Measurements from ENCODE around the gene TACC2.

DNA sequence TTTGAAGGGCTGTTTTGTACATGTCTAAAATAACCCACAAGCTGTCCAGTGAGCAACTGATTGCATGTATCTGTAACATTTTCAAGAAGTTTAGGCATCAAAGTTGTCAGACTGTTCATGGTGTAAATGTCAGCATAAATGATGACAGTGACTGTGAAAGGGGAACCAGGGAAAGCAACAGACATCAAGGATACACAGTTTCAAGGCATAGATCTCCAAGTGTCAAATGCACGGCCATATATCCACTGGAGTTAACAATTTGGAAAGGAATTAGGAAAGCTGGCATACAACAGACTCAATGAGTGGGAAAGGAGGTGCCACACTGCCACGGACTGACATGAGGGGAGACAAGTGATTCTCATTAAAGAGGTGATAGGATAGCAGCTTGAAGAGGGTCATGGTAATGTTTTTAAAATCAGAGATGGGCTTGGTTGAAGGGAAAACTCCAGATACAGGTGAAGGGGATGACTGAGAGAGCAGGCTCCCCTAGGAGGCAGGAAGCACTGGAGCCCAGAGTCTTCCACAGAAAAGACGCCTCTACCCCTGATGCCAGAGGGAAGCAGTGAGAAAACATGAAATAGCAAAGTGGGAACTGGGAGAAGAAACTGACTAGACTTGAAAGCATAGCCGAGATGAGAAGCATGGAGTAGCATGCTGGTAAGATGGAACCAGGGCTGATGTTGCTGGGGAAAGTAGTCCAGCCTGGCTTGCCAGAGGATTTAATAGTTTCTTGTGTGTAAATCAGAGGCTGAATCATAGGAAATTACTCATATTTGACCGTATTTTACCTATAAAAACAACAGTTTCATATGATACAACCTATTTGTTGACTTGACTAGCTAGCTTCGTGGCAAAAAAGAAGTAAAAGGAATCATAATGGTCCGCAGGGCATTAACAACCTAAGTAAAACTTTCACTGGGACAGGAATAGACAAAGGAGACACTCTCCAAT lies 32.6 kb upstream of the TACC2 start:
- TF ChIP-seq EZH2phosphoT487 (IDR thresholded peaks at IDR 0.05; ENCODE audit: borderline replicate concordance, low read depth, low read length): no peak
- TF ChIP-seq, protein P1, sequence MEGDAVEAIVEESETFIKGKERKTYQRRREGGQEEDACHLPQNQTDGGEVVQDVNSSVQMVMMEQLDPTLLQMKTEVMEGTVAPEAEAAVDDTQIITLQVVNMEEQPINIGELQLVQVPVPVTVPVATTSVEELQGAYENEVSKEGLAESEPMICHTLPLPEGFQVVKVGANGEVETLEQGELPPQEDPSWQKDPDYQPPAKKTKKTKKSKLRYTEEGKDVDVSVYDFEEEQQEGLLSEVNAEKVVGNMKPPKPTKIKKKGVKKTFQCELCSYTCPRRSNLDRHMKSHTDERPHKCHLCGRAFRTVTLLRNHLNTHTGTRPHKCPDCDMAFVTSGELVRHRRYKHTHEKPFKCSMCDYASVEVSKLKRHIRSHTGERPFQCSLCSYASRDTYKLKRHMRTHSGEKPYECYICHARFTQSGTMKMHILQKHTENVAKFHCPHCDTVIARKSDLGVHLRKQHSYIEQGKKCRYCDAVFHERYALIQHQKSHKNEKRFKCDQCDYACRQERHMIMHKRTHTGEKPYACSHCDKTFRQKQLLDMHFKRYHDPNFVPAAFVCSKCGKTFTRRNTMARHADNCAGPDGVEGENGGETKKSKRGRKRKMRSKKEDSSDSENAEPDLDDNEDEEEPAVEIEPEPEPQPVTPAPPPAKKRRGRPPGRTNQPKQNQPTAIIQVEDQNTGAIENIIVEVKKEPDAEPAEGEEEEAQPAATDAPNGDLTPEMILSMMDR (conservative IDR thresholded peaks at IDR 0.05; ENCODE audit: low read length): no peak

All from OCI-LY7 (cell line).